EL (cell line): ENCODE data around the gene BTBD10.

ENCODE experiments used
- DNase-seq: peaks from one replicate; pipeline ENCODE4 v3.0.0-alpha.2; 2016

Gene BTBD10

DNA sequence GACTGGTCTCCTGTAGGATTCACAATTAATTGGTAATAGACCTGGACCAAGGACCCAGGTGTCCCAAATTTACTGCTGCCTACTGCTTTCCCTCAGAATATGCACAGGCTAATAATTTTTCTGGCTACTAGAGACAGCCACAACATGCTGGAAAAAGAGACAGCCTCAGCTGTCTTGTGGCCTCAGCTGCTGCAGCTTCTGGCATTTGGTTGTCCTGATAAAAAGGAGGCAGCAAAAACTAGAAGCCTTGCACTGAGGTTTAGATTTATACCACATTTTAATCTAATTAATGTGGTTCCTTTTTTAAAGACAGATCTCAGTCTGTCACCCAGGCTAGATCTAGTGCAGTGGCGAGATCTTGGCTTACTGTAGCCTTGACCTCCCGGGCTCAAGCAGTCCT, 89.8 kb downstream of the BTBD10 start:
- DNase-seq, result no peak

GRCh38 chr11:13368041-13368446, 95.0 kb downstream of the BTBD10 start:
- DNase-seq, result peak; percentile 82

GRCh38 chr11:13367115-13367514, 95.9 kb downstream of the BTBD10 start:
- DNase-seq, result no peak

DNA sequence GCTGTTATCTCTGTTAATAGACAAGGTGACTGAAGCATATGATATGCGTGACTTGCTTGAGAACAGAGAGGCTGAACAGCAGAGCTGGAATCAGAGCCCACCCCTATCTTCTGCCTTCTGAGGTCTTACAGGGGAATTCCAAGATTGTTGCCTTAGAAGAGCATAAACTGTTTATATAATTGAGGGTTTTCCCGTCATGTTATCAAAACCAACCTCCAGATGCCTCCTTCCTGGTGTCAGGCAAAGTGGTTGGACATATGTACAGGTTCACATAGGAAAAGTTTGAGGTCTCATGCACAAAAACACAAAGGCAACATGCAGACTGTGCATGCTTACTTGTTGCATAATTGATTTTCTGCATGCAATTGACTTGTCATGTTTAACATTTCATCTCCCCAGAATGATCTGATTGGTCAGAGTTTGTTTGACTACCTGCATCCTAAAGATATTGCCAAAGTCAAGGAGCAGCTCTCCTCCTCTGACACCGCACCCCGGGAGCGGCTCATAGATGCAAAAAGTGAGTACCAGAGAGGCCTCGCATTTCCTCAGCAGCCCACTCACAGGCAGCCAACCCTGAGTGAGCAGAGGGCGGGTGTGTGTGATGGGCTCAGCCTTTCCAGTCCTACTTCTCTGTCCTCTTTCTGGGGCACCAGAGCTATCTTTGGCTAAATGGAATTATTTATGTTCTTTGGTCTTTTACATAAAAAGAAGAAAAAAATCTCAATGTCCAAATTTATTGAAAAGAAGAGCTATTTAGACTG, 96.6 kb downstream of the BTBD10 start:
- no peak for DNase-seq

DNA sequence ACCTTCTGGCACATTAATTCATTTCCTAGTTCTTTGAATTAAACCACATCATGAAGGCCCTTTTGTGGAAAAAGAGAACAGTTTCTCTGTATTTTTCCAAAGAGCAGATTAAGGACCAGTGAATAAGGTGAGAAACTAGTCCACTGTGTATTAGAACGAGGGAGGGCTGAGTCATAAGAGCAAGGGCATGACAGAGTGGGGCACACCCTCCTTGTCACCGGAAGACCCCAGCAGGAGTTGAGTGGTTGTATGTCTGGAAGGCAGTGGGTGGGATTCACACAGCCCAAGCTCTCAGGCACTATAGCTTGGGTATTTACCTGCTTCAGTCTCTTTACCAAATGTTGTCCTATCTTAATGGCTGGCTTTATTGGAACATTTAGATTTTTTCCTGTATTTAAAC, 98.6 kb downstream of the BTBD10 start:
- DNase-seq, result no peak

- DNase-seq, result no peak
Measured at GRCh38 chr11:13362596-13363109, 100.4 kb downstream of the BTBD10 start.

GRCh38 chr11:13358596-13359270, 104.3 kb downstream of the BTBD10 start:
- peak; percentile 56 for DNase-seq

- DNase-seq, result no peak
Measured at GRCh38 chr11:13357232-13357631, 105.8 kb downstream of the BTBD10 start.

- DNase-seq, result no peak
Measured at GRCh38 chr11:13355191-13355590, 107.8 kb downstream of the BTBD10 start.

DNA sequence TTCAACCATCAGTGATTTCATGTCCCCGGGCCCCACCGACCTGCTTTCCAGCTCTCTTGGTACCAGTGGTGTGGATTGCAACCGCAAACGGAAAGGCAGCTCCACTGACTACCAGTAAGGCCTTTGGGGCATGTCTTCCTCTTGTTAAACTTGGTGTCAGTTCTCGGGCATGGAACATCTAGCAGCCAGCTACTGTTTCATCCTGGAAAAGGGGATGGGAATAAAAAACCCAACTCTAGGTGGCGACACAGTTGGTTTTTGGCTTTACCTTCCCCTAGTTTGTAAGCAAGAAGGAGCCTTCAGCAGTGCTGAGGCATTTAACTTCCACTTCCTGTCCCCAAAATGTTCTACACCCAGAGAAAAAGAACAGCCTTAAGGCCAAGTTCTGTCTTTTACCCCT, 108.7 kb downstream of the BTBD10 start:
- DNase-seq, result peak; percentile 48

- no peak for DNase-seq
Measured at GRCh38 chr11:13352711-13353110, 110.3 kb downstream of the BTBD10 start.

DNA sequence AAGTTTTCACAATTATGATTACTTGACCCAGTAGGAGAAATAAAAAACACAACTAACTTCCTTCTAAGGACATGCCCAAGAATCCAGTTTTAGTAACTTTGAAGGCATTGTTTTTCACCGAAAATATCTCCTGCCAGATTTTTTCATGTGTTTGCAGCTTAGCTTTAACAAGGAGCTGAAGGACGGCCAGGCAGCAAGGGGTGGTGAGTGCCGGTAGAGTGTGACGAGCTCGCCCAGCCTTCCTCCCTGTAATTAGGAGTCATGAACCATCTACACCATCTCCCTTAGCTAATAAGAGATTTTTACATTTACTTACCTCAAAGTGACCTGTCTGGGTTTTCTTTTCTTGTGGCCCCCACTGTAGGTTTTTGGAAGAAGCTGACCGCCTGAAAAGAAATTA, 113.4 kb downstream of the BTBD10 start:
- no peak for DNase-seq

DNA sequence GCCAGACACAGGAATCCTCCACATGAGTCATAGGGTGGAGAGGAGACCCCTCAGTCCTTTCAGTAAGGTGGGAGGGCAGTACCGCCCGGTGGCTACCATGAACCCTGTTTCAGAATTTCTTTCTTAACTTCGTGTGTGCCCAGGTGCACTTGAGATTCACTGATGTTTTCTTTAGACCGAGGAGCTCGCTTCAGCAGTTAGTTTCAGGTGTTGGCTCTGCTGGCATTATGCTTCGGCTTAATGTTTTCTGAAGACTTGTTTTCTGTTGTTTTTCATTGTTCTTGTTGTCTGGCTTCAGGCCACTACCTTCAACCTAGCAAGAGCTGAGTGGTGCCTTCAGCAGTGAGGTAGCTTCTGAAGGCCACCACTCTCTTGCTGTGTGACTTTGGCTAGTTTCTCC, 114.0 kb downstream of the BTBD10 start:
- DNase-seq, result no peak

DNA sequence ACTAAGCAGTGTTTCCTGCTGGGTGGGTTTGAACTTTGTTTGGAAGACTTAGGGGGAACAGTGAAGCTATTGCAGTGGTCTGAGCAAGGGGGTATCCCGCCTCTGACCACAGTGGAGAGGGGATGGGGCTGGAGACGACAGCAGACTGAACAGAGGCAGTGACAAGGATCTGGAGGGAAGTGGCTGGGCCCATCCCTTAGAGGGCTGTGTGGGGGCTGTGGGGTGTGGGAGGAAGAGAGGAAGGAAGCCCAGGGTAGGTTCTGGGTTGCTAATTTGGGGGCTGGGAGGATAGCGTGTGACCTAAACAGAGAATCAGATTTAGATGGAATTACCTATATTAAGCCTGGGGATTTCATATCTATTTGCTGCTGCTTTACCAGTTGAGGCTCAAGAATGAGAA, 114.7 kb downstream of the BTBD10 start:
- no peak for DNase-seq

- DNase-seq, result no peak
Measured at GRCh38 chr11:13347901-13348300, 115.1 kb downstream of the BTBD10 start.

GRCh38 chr11:13346470-13346869, 116.6 kb downstream of the BTBD10 start:
- no peak for DNase-seq

DNA sequence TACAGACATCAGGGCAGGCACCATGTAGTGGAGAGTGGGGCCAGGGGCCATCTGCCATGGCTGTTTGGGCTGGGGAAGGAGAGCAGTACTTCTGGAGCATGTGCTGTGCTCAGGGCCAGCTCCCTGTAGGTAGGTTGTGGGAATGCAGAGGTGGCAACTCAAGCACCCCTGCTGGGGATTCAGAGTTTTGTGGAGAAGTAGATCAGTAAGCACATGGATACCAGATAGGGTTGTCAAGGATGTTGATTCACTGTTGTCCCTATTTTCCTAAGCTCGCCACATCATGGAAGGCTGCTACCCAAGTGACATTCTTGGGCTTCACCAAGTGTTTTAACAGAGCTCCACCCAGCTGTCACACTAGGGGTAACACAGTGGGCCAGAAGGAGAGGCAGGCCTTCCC, 118.2 kb downstream of the BTBD10 start:
- no peak for DNase-seq

- DNase-seq, result peak; percentile 75
Measured at GRCh38 chr11:13343931-13344717, 118.9 kb downstream of the BTBD10 start.

GRCh38 chr11:13343067-13343466, 120.0 kb downstream of the BTBD10 start:
- DNase-seq, result no peak

DNA sequence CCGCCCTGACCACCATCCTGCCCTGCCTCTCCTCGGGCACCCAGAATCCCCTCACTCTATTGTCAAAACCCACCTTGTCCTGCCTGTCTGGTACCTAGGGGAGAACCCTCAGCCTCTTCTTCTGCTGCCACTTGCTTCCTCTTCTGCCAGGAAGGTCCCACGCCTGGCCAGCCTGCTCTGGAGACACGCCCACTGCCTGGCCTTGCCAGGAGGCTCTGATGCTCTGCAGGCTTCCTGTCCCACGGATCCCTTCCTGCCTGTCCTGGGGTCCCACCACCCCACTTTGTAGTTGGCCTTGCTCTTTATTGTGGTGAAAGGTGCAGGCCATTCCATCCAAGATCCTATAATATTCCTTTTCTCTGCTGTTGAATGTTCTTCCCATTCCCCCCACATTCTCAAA, 122.0 kb downstream of the BTBD10 start:
- DNase-seq, result no peak

DNA sequence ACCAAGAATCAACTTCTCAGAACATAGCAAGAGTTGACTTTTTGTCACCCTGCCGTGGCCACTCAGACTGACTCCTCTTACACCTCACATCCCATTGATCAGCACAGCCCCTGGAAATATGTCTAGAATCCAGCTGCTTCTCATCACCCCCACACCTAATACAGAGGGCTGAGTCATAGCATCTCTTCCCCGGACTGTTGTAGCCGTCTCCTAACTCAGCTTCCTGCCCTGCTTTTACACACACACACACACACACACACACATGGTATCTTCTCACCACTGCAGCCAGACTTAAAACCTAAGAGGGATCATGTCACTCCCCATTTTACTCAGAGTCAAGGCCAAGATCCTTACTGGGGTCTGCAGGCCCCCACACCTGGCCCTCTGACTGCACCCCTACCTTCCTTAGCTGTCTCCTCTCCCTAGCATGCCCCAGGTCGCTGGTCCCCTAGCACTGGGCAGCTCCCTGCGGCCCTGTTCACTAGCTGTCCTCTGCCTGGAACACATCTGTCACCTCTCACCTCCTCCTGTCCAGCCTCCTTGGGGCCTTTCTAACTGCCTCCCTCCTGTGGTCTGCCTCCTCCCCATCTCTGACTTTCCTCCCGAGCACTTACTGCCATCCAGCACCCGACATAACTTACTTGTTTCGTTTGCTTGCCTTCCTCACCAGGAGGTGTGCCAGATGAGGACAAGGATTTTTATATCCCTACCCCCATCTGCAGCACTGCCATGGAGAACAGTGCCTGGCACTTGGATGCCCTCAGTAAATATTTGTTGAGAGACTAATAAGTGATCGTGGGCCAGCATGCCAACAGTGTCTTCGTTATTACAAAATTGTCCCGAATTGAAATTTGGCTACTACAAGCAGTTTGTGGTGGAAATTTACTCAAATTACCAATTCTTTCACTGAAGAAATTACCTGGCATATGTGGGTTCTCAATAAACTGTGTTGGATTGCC, 123.5 kb downstream of the BTBD10 start:
- peak; percentile 89 for DNase-seq

DNA sequence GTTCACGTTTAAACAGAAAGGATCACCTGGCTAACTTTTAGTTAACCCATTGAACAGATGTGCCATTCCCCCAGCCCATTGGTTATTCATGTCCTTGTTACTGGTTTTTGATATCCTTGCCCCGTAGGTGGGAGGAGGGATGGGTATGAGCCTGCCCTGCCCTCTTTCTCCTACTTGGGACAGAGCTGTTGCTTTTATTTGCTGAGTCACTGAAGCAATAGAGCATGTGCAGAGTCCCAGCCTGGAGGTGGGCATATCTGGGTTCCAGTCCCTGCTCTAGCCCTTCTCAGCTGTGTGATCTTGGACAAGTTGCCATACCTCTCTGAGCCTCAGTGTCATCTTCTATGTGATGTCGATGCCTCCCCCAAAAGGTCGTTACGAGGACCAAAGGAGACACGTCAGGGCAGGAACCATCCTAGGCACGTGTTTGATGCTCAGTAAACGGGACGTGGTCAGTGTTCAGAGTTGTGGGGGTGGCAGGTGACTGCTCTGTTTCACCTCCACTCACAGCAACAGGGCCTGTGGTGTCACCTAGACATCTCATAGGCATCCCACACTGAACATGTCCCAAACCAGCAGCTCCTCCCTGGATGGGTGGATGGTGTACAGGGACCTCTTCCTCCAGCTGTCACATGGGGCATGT, 124.5 kb downstream of the BTBD10 start:
- peak; percentile 78 for DNase-seq
